HG03103 (cell line): ENCODE data around the gene HNRNPDL.
A peak's percentile ranks its signal among the peaks of the same experiment; 100 is the strongest.
"Not testable (repeated sequence)": the region's sequence is repeated elsewhere in the genome, so short reads cannot be mapped to it uniquely, and the experiment has no call there.

Experiments used
- ATAC-seq: cut with Tn5 transposase; IDR thresholded peaks from one replicate; pipeline ENCODE4 v1.9.1; 2021; ENCODE audit warnings: low read depth; ENCODE audit not compliant: unreplicated experiment

HNRNPDL gene

GRCh38 chr4:82394896-82395295 lies 35.4 kb downstream of the HNRNPDL start:
- ATAC-seq = no peak

DNA sequence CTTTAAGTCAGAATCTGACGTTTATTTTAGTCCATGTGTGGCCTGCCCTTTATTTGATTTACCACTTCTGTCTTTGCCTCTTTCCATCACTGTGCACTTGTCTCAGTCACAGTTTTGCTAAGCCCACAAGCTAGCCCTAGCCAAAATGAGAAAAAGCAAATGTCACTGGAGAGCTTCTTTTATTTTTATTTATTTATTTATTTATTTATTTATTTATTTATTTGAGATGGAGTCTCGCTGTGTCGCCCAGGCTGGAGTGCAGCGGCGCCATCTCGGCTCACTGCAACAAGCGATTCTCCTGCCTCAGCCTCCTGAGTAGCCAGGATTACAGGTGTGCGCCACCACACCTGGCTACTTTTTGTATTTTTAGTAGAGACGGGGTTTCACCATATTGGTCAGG lies 40.2 kb downstream of the HNRNPDL start:
- ATAC-seq = not testable (repeated sequence)

DNA sequence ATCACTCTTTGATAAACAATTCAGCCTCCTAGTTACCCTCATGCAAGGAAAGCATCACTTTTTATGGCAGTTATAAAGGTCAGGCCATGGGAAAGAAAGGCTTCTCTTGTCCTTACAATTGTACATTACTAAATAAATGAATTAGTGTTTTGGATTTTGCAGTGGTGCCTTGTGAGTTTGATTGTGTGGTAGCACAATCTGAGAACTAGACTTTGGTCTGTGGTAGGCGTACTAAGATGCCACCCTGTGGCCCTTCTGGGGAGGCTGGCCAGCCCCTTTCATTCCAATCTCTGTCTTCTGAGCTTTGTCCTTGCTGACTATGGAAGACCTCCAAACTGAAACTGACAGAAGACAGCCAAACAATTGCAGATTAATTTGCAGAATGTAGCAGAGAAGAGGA lies 41.9 kb downstream of the HNRNPDL start:
- no peak for ATAC-seq

- not testable (repeated sequence) for ATAC-seq
These were observed 44.0 kb downstream of the HNRNPDL start for GRCh38 chr4:82386312-82386711.

DNA sequence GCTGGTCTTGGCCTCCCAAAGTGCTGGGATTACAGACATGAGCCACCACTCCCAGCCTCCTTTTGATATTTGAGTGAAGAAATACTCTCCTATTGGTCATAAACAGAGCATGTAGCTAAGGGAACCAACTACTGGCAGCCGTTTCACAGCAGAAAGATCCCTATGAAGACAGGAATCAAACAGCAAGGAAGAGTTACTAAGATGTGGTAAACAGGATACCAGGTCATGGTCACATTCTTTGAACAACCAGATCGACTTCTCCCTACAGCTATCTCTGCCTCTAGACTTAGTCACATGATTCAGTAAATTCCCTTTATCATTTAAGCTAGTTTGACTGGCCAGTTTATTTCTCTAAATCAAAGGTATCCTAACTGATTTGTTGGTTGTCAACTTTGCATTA lies 47.5 kb downstream of the HNRNPDL start:
- ATAC-seq = no peak

DNA sequence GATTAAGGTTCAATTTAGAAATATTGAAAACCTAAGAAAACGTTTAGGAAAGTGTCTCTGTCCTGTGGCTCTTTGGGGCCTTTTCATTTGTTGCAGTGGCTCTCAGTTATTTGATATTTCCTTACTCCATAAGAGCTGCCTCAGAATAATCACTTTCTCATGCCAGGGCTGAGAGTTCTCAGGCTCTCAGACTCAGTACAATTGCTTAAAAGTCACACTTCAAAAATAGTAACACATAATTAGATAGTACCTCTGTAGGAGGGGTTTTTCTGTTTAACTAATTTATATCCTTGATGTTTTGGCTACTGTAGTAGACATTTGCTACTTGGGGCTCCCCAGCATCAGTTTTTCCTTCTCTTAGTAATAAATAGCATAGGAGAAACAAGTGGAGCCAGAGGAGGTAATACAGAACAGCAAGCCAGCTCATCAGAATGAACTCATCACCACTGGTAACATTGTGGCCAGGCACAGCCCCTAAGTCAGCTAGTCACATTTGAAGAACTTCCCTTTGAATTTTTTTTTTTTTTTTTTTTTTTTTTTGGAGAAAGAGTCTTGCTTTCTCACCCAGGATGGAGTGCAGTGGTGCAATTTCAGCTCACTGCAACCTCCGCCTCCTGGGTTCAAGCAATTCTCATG lies 48.5 kb downstream of the HNRNPDL start:
- ATAC-seq = no peak

GRCh38 chr4:82381235-82381634 lies 49.0 kb downstream of the HNRNPDL start:
- ATAC-seq = no peak

DNA sequence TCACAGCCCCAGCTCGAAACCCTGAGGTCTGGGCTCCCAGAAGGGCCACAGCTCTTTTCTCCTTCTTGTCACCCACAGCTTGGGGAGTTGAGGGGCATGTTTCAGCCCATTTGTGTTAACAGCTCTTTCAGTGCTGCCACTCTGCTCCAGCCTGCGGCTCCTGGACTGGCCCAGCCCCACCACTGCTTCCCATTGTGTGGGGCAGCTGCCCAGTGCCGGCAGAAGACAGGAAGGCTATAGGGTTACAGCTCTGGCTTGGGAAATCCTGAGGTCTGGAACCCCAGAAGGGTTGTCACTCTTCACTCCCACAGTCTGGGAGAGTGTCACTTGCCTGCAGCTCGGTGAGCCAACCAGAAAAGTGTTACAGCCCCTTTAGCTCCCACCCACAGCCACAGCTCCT lies 49.4 kb downstream of the HNRNPDL start:
- ATAC-seq = no peak

DNA sequence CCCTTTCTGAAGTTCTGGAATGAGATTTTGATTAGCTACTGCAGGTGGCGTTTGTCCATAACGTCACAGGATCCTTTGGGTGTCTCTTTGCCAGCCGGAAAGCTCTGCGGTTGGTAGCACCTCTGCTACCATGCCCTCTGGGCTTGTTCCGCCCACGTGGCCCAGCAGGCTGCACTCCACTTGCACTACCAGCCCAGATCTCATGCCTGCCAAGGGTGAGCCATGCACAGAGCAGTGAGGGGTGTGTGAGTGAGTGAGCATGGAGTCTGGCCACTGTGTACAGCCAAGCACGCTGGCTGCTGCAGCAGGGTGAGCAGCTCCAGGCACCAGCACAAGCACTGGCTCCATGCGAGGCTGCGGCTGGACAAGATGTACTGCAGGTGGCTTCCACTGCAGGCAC lies 49.9 kb downstream of the HNRNPDL start:
- no peak for ATAC-seq

DNA sequence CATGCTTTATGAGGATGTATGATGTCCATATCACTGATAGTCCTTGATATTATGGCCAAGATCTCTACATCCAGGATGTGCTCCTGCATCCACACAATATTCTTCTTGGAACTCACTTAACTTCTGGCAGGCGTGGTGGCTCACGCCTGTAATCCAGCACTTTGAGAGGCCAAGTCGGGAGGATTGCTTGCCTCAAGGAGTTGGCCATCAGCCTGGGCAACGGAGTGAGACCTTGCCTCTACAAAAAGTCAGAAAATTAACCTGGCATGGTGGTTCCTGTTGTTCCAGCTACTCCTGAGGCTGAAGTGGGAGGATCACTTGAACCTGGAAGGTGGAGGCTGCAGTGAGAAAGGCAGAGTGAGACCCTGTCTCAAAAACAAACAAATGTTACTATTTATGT lies 54.2 kb downstream of the HNRNPDL start:
- ATAC-seq = no peak

- ATAC-seq = peak; percentile 89
These were observed 56.2 kb downstream of the HNRNPDL start, which contains the start of gene HNRNPD for GRCh38 chr4:82373816-82374625. HNRNPD (minus strand) TSS chr4:82373991; CDS start chr4:82373678, 313 bp downstream.

GRCh38 chr4:82373486-82373815 lies 56.8 kb downstream of the HNRNPDL start:
- ATAC-seq = peak; percentile 7
